ENCODE measurements around the gene ITCH.

DNA sequence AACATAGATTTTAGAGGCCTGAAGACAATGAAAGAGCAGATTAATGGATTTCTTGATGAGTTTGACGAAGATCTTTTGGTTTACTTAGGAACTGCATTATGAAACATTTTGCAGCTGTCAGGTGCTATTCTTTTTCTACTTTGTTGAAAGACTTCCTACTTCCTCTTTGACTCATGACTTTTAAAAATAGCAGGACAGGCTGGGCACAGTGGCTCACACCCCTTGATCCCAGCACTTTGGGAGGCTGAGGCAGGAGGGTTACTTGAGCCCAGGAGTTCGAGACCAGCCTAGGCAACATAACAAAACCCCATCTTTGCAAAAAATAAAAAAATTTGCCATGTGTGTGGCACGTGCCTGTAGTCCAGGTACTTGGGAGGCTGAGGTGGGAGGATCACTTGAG is 52.0 kb downstream of the ITCH start:
- TF ChIP-seq, protein P1, sequence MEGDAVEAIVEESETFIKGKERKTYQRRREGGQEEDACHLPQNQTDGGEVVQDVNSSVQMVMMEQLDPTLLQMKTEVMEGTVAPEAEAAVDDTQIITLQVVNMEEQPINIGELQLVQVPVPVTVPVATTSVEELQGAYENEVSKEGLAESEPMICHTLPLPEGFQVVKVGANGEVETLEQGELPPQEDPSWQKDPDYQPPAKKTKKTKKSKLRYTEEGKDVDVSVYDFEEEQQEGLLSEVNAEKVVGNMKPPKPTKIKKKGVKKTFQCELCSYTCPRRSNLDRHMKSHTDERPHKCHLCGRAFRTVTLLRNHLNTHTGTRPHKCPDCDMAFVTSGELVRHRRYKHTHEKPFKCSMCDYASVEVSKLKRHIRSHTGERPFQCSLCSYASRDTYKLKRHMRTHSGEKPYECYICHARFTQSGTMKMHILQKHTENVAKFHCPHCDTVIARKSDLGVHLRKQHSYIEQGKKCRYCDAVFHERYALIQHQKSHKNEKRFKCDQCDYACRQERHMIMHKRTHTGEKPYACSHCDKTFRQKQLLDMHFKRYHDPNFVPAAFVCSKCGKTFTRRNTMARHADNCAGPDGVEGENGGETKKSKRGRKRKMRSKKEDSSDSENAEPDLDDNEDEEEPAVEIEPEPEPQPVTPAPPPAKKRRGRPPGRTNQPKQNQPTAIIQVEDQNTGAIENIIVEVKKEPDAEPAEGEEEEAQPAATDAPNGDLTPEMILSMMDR (IDR thresholded peaks at IDR 0.05; ENCODE audit: poor library complexity), result no peak
- TF ChIP-seq EZH2phosphoT487 (IDR thresholded peaks at IDR 0.05; ENCODE audit: low read depth, severe bottlenecking, unreplicated experiment), result no peak
- no peak for TF ChIP-seq EZH2 (IDR thresholded peaks at IDR 0.05; ENCODE audit: borderline replicate concordance)
